ENCODE measurements around the gene KCNMB4.

DNA sequence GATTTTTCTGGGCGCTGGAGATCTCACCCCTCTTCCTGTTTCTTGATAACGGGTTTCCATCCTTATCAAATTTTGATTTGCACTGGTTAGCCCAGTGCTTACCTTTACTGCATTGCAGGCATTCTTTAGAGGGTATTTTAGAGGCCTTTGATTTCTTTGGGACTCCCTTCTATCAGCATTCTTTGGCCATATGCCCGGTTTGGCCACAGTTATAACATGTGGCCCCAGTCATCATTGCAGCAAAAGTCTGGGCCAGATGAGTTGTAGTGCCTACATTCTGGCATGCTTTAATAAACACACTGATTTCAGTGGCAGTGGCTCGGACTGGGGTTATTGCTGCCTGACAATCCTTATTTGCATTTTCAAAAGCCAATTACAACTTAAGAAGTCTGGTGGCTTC lies 82.3 kb downstream of the KCNMB4 start:
- no peak for TF ChIP-seq POLR2A (IDR thresholded peaks at IDR 0.05)
- TF ChIP-seq, protein P1, sequence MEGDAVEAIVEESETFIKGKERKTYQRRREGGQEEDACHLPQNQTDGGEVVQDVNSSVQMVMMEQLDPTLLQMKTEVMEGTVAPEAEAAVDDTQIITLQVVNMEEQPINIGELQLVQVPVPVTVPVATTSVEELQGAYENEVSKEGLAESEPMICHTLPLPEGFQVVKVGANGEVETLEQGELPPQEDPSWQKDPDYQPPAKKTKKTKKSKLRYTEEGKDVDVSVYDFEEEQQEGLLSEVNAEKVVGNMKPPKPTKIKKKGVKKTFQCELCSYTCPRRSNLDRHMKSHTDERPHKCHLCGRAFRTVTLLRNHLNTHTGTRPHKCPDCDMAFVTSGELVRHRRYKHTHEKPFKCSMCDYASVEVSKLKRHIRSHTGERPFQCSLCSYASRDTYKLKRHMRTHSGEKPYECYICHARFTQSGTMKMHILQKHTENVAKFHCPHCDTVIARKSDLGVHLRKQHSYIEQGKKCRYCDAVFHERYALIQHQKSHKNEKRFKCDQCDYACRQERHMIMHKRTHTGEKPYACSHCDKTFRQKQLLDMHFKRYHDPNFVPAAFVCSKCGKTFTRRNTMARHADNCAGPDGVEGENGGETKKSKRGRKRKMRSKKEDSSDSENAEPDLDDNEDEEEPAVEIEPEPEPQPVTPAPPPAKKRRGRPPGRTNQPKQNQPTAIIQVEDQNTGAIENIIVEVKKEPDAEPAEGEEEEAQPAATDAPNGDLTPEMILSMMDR (IDR thresholded peaks at IDR 0.05): no peak
- no peak for TF ChIP-seq POLR2AphosphoS5 (IDR thresholded peaks at IDR 0.05)
- no peak for TF ChIP-seq EP300 (IDR thresholded peaks at IDR 0.05; ENCODE audit: low read depth)

Measured in transverse colon (tissue), 4 donors.